Ascending aorta (tissue), 2 donors: ENCODE results near the gene TNRC6A. TPM values are rescaled to one million over a fixed set of nuclear protein-coding genes. Genes with fewer than 3 reads are reported as not detected.
"Not testable (repeated sequence)": the region's sequence is repeated elsewhere in the genome, so short reads cannot be mapped to it uniquely, and the experiment has no call there.

Source experiments
- DNase-seq, 2 donors: peaks; one replicate each; pipeline ENCODE4 v3.0.0-alpha.2; 2019; ENCODE audit warnings: low spot score in 2 of 2
- H3K27ac ChIP-seq, 2 donors: fragments of 200-600 bp; sonication (generic); one replicate each; pipeline ENCODE4 v1.5.1; 2016 to 2017; ENCODE audit warnings: mild to moderate bottlenecking in 1 of 2
- H3K27me3 ChIP-seq: fragments of 200-600 bp; sonication (generic); one replicate; pipeline ENCODE4 v1.5.1; 2017
- H3K36me3 ChIP-seq, 2 donors: fragments of 200-600 bp; sonication (generic); one replicate each; pipeline ENCODE4 v1.5.1; 2016
- H3K4me1 ChIP-seq, 2 donors: fragments of 200-600 bp; sonication (generic); one replicate each; pipeline ENCODE4 v1.5.1; 2016 to 2017; ENCODE audit warnings: mild to moderate bottlenecking in 1 of 2
- H3K4me3 ChIP-seq, 2 donors: fragments of 200-600 bp; sonication (generic); one replicate each; pipeline ENCODE4 v1.5.1; 2016 to 2017; ENCODE audit warnings: mild to moderate bottlenecking in 1 of 2
- H3K9me3 ChIP-seq, 2 donors: fragments of 200-600 bp; sonication (generic); one replicate each; pipeline ENCODE4 v1.5.1; 2016
- intact Hi-C: fragments of 100-400 bp; cut with DNase I; formaldehyde crosslinking; loops from one replicate; pipeline ENCODE4 v1.15.1; 2023
- total RNA-seq: library from RNA; depleted of rRNA; stranded (reverse); fragments of >200 nt; gene quantifications from one replicate; pipeline ENCODE4 v1.1.0, GENCODE V29; 2016
- TF ChIP-seq, protein P1 (sequence below), 3 experiments: fragments of 200-600 bp in 2 of 3; fragments of 450-650 bp in 1 of 3; sonication (generic) in 2 of 3; IDR thresholded peaks; one replicate each; pipeline ENCODE4 v1.5.1; 2016 to 2019; ENCODE audit warnings: antibody characterized with exemption in 3 of 3, mild to moderate bottlenecking in 1 of 3, moderate library complexity in 1 of 3

TNRC6A gene
- total RNA-seq, 1 donor from 2014 or later: 36.7 TPM

DNA sequence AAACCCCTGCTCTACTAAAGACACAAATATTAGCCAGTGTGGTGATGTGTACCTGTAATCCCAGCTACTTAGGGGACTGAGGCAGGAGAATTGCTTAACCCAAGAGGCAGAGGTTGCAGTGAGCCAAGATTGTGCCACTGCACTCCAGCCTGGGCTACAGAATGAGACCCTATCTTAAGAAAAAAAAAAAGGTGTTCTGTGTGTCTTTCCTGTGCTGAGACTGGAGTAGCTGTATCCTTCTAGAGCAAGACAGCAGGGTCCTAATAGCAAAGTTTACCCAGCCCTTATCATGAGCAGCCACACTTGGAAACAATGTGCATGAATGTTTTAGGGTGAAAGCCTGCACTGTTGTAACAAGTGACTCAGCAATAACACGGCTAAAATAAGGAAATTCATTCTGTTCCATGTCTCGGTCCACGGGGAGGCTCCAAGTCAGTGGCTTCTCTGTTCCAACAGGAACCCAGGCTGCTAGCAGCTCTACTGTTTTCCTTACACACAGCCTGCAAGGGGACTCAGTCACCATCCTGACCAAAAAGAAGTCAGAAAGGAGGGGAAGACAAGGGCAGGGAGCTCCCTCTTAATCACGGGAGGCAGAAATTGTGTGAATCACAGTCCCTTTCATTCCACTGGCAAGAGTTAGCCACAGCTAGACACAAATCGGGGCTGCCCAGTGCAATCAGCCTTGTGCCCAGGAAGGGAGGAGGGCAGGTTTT lies 109.3 kb downstream of the TNRC6A start:
- Histone ChIP-seq H3K36me3 (no peaks in the 10 kb centered on the region), H3K4me1 (peaks cover 3 to 4% of the 10 kb centered on the region in 2 donors), H3K9me3 (no peaks in the 10 kb centered on the region), H3K4me3 (peak overlapping the region in 1 of 2 donors; percentile 38), H3K27ac (peak overlapping the region; percentile 73 to 77), H3K27me3 (no peaks in the 10 kb centered on the region)
- intact Hi-C loops: no loop called here
- DNase-seq: peak; percentile 13 to 78
- TF ChIP-seq, protein P1, sequence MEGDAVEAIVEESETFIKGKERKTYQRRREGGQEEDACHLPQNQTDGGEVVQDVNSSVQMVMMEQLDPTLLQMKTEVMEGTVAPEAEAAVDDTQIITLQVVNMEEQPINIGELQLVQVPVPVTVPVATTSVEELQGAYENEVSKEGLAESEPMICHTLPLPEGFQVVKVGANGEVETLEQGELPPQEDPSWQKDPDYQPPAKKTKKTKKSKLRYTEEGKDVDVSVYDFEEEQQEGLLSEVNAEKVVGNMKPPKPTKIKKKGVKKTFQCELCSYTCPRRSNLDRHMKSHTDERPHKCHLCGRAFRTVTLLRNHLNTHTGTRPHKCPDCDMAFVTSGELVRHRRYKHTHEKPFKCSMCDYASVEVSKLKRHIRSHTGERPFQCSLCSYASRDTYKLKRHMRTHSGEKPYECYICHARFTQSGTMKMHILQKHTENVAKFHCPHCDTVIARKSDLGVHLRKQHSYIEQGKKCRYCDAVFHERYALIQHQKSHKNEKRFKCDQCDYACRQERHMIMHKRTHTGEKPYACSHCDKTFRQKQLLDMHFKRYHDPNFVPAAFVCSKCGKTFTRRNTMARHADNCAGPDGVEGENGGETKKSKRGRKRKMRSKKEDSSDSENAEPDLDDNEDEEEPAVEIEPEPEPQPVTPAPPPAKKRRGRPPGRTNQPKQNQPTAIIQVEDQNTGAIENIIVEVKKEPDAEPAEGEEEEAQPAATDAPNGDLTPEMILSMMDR (IDR thresholded peaks at IDR 0.05): no peak

DNA sequence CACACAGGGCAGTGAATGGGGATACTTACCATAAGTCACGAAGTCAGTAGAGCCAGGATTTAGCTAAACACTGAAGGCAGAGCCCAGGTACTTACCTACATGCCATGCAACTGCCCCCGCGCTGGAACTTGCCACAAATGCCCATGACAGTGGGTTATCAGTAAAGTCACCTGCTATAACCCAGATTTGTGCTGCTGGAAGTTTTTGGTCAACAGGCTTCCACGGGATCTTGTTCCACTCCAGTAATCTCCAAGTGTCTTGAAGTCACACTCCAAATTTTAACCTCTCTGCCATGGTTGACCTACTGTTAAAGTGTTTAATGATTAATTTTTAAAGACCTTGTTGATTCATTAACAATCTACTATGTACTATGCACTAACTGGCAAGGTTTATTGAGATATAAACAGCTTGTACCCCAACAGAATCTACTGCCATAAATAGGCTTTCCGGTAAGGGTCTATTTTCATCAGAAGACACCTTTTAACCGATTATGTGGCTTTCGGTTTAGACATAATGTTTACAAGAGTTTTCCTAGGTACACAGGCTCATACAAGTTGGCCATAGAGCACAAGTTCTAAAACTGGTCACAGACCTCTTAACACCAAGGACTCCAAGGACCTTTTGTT lies 110.0 kb downstream of the TNRC6A start:
- Histone ChIP-seq H3K36me3 (no peaks in the 10 kb centered on the region), H3K9me3 (no peaks in the 10 kb centered on the region), H3K4me1 (peaks cover 3 to 4% of the 10 kb centered on the region in 2 donors), H3K27ac (peak overlapping the region; percentile 73 to 77), H3K27me3 (no peaks in the 10 kb centered on the region), H3K4me3 (peak overlapping the region in 1 of 2 donors; percentile 38)
- no peak for DNase-seq
- intact Hi-C loops: no loop called here
- TF ChIP-seq, protein P1 (IDR thresholded peaks at IDR 0.05): no peak

DNA sequence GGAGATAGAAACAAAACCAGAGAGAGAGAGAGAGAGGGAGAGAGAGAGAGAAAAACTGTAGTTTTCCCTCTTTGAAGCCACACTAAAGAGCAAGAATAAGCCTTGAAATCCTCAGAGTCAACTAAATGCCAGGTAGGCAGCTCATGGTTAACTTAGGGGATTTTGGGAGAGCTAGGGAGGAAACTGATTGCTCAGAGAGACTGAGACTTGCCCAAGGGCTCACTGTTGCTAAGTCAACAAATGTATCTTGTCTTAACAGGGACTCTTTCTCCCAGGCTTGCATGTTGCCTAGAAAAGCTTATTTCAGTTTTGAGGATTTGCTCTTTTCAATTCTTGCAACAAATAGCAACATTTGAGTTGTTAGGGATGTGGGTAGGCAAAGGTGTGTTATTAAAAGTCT lies 111.8 kb downstream of the TNRC6A start:
- no peaks in the 10 kb centered on the region for H3K9me3 ChIP-seq
- intact Hi-C loops: no loop called here
- no peaks in the 10 kb centered on the region for H3K27me3 ChIP-seq
- no peak overlapping the region for H3K4me3 ChIP-seq
- TF ChIP-seq, protein P1 (IDR thresholded peaks at IDR 0.05): no peak
- H3K27ac ChIP-seq: no peak overlapping the region
- peaks cover 3 to 4% of the 10 kb centered on the region in 2 donors for H3K4me1 ChIP-seq
- H3K36me3 ChIP-seq: no peaks in the 10 kb centered on the region
- no peak for DNase-seq

GRCh38 chr16:24844101-24845030 lies 114.9 kb downstream of the TNRC6A start:
- TF ChIP-seq, protein P1 (IDR thresholded peaks at IDR 0.05): no peak
- H3K27me3 ChIP-seq: no peaks in the 10 kb centered on the region
- DNase-seq: no peak
- peaks cover under 1 to 2% of the 10 kb centered on the region in 2 donors for H3K4me1 ChIP-seq
- H3K36me3 ChIP-seq: no peaks in the 10 kb centered on the region
- no peaks in the 10 kb centered on the region for H3K9me3 ChIP-seq
- intact Hi-C loops: no loop called here
- H3K27ac ChIP-seq: no peak overlapping the region
- H3K4me3 ChIP-seq: no peak overlapping the region

- DNase-seq, H3K4me1 ChIP-seq, H3K4me3 ChIP-seq, H3K9me3 ChIP-seq, H3K27ac ChIP-seq, H3K27me3 ChIP-seq, H3K36me3 ChIP-seq, intact Hi-C loops: not testable (repeated sequence)
These were observed 115.5 kb downstream of the TNRC6A start for GRCh38 chr16:24845031-24845365.
